ENCODE measurements around the gene OLFML2A.

OLFML2A gene

GRCh38 chr9:124799274-124800006 lies 22.5 kb downstream of the OLFML2A start:
- TF ChIP-seq EZH2 (IDR thresholded peaks at IDR 0.05; ENCODE audit: borderline replicate concordance, low read length) (no peak), CTCF (IDR thresholded peaks at IDR 0.05; ENCODE audit: low read length) (no peak)
- H3K9ac ChIP-seq (ENCODE audit: low read length) = no peak overlapping the region

GRCh38 chr9:124800306-124801259 lies 23.6 kb downstream of the OLFML2A start:
- Histone ChIP-seq H3K79me2 (ENCODE audit: insufficient read depth, low read length) (no peaks in the 10 kb centered on the region), H3K27me3 (ENCODE audit: insufficient read depth, low read length) (no peaks in the 10 kb centered on the region), H3K27ac (ENCODE audit: low read depth, low read length, poor library complexity, severe bottlenecking) (no peak overlapping the region), H3K36me3 (ENCODE audit: insufficient read depth, low read length) (no peaks in the 10 kb centered on the region; the same call in 1 of the 2 replicates), H3K4me1 (ENCODE audit: insufficient read depth, low read length, severe bottlenecking) (peaks cover 9% of the 10 kb centered on the region), H3K9me2 (ENCODE audit: low read depth, low read length) (no peaks in the 10 kb centered on the region), H2AFZ (ENCODE audit: low read length) (no peak overlapping the region), H3K9me3 (ENCODE audit: low read length) (no peaks in the 10 kb centered on the region), H3K9ac (ENCODE audit: low read length) (no peak overlapping the region), H4K20me1 (ENCODE audit: insufficient read depth, low read length) (no peaks in the 10 kb centered on the region), H3K4me3 (ENCODE audit: low read depth, low read length, poor library complexity, severe bottlenecking) (no peak overlapping the region), H3K4me2 (ENCODE audit: low read length) (peak overlapping the region; percentile 45), H3F3A (ENCODE audit: insufficient read depth, low read length) (no peaks in the 10 kb centered on the region)
- TF ChIP-seq CTCF (IDR thresholded peaks at IDR 0.05; ENCODE audit: low read length) = no peak
- no peak for TF ChIP-seq EZH2 (IDR thresholded peaks at IDR 0.05; ENCODE audit: borderline replicate concordance, low read length)

More at GRCh38 chr9:124799274-124800006, 22.5 kb downstream of the OLFML2A start:
- Histone ChIP-seq H3K4me1 (ENCODE audit: insufficient read depth, low read length, severe bottlenecking) (peaks cover 9% of the 10 kb centered on the region), H3K4me3 (ENCODE audit: low read depth, low read length, poor library complexity, severe bottlenecking) (no peak overlapping the region), H3K79me2 (ENCODE audit: insufficient read depth, low read length) (no peaks in the 10 kb centered on the region), H3F3A (ENCODE audit: insufficient read depth, low read length) (no peaks in the 10 kb centered on the region), H4K20me1 (ENCODE audit: insufficient read depth, low read length) (no peaks in the 10 kb centered on the region), H3K27me3 (ENCODE audit: insufficient read depth, low read length) (no peaks in the 10 kb centered on the region), H3K9me3 (ENCODE audit: low read length) (no peaks in the 10 kb centered on the region), H3K36me3 (ENCODE audit: insufficient read depth, low read length) (no peaks in the 10 kb centered on the region; the same call in 1 of the 2 replicates), H2AFZ (ENCODE audit: low read length) (no peak overlapping the region), H3K9me2 (ENCODE audit: low read depth, low read length) (no peaks in the 10 kb centered on the region), H3K27ac (ENCODE audit: low read depth, low read length, poor library complexity, severe bottlenecking) (no peak overlapping the region), H3K4me2 (ENCODE audit: low read length) (no peak overlapping the region)

- no peak overlapping the region for H3K9ac ChIP-seq (ENCODE audit: low read length)
- no peaks in the 10 kb centered on the region; the same call in 1 of the 2 replicates for H3K36me3 ChIP-seq (ENCODE audit: insufficient read depth, low read length)
- H3K27me3 ChIP-seq (ENCODE audit: insufficient read depth, low read length) = no peaks in the 10 kb centered on the region
- H3K9me3 ChIP-seq (ENCODE audit: low read length) = no peaks in the 10 kb centered on the region
- H3K4me3 ChIP-seq (ENCODE audit: low read depth, low read length, poor library complexity, severe bottlenecking) = no peak overlapping the region
- H3K4me1 ChIP-seq (ENCODE audit: insufficient read depth, low read length, severe bottlenecking) = peaks cover 9% of the 10 kb centered on the region
- no peak overlapping the region for H3K27ac ChIP-seq (ENCODE audit: low read depth, low read length, poor library complexity, severe bottlenecking)
- no peaks in the 10 kb centered on the region for H3K79me2 ChIP-seq (ENCODE audit: insufficient read depth, low read length)
- TF ChIP-seq EZH2 (IDR thresholded peaks at IDR 0.05; ENCODE audit: borderline replicate concordance, low read length) = no peak
- no peak for TF ChIP-seq CTCF (IDR thresholded peaks at IDR 0.05; ENCODE audit: low read length)
- H4K20me1 ChIP-seq (ENCODE audit: insufficient read depth, low read length) = no peaks in the 10 kb centered on the region
- H3K4me2 ChIP-seq (ENCODE audit: low read length) = no peak overlapping the region
- no peaks in the 10 kb centered on the region for H3K9me2 ChIP-seq (ENCODE audit: low read depth, low read length)
- H3F3A ChIP-seq (ENCODE audit: insufficient read depth, low read length) = no peaks in the 10 kb centered on the region
- H2AFZ ChIP-seq (ENCODE audit: low read length) = no peak overlapping the region
These were observed 24.4 kb downstream of the OLFML2A start for GRCh38 chr9:124801356-124801755.

Data from OCI-LY1 (cell line).